ENCODE results near the gene LPP. TPM values are rescaled to one million over a fixed set of nuclear protein-coding genes. Genes with fewer than 3 reads are reported as not detected.
A peak's percentile ranks its signal among the peaks of the same experiment; 100 is the strongest.

The LPP gene
- total and polyA plus RNA-seq, 2 of the 13 experiments (the other 11 are each of a cell fraction or from before 2014, with no cell fraction given): 19.2 to 29.9 TPM

DNA sequence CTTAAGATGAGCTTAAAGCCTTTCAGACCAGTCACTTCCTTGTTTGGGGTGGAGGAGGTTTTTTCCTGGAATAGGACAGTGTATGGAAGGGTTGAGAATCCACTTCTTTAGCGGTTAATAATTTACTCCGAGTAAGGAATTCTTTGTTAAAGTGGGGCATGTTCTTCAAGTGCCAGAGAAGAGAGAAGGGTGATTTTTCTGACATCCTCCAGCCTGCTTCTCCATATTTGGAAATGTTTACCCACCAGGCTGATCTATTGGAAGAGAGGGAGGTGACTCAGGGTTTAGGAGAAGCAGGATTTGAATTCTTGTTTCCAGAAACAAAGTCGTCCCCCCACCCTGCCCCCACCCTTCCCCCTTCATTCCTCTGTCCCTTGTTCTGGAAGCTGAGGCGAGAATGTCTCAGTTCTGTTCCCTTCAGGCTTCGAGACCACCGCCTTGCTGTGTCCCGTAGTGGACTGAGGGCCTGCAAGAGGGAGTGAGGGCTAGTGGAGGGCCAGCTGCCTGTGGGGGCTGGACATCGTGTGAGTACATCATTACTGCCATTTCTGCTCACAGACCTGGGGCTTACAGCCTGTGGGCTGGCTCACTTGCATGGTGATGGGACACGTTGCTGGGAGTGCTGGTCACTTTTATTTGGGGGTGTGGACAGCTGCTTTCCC is 58.5 kb downstream of the LPP start (continued):
- peak; percentile 70 for TF ChIP-seq ELF3 (CRISPR knock-in tag; IDR thresholded peaks at IDR 0.05)
- no peak for TF ChIP-seq DMAP1 (CRISPR knock-in tag; IDR thresholded peaks at IDR 0.05)
- 0 out of 2 replicates have a peak, but pooled peaks have one; percentile 9 for TF ChIP-seq RXRB (CRISPR knock-in tag; IDR thresholded peaks at IDR 0.05; ENCODE audit: borderline replicate concordance)
- no peak for TF ChIP-seq AGO2 (optimal IDR thresholded peaks at IDR 0.05; ENCODE audit: low read depth, low read length)
- TF ChIP-seq ZNF263 (CRISPR knock-in tag; IDR thresholded peaks at IDR 0.05): no peak
- TF ChIP-seq ZNF674 (CRISPR knock-in tag; IDR thresholded peaks at IDR 0.05; ENCODE audit: low read depth): no peak
- TF ChIP-seq, protein P1, sequence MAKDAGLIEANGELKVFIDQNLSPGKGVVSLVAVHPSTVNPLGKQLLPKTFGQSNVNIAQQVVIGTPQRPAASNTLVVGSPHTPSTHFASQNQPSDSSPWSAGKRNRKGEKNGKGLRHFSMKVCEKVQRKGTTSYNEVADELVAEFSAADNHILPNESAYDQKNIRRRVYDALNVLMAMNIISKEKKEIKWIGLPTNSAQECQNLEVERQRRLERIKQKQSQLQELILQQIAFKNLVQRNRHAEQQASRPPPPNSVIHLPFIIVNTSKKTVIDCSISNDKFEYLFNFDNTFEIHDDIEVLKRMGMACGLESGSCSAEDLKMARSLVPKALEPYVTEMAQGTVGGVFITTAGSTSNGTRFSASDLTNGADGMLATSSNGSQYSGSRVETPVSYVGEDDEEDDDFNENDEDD (CRISPR knock-in tag; IDR thresholded peaks at IDR 0.05; ENCODE audit: borderline replicate concordance): no peak
- no peak for TF ChIP-seq DRAP1 (CRISPR knock-in tag; IDR thresholded peaks at IDR 0.05)
- TF ChIP-seq ZNF292 (CRISPR knock-in tag; IDR thresholded peaks at IDR 0.05; ENCODE audit: borderline replicate concordance, low read depth): no peak
- no peak for TF ChIP-seq RARG (CRISPR knock-in tag; IDR thresholded peaks at IDR 0.05; ENCODE audit: low read depth)
- no peak for TF ChIP-seq MAFK (conservative IDR thresholded peaks at IDR 0.05 in 1 of 2, IDR thresholded peaks at IDR 0.05 in 1 of 2; ENCODE audit: low read length in 2 of 2)
- no peak for TF ChIP-seq ZNF724P (CRISPR knock-in tag; IDR thresholded peaks at IDR 0.05; ENCODE audit: borderline replicate concordance)
- TF ChIP-seq ZNF350 (CRISPR knock-in tag; IDR thresholded peaks at IDR 0.05; ENCODE audit: borderline replicate concordance, low read depth): no peak
- no peak for TF ChIP-seq TCF7 (IDR thresholded peaks at IDR 0.05; ENCODE audit: low read depth)
- TF ChIP-seq ZNF687 (CRISPR knock-in tag; IDR thresholded peaks at IDR 0.05): peak; percentile 32
- TF ChIP-seq ZNF609 (CRISPR knock-in tag; IDR thresholded peaks at IDR 0.05; ENCODE audit: borderline replicate concordance): no peak
- TF ChIP-seq MED13 (CRISPR knock-in tag; IDR thresholded peaks at IDR 0.05): no peak
